Adrenal gland (tissue), 12 donors: Measurements from ENCODE around the gene TP53AIP1. TPM values are rescaled to one million over a fixed set of nuclear protein-coding genes. Genes with fewer than 3 reads are reported as not detected.
A peak's percentile ranks its signal among the peaks of the same experiment; 100 is the strongest.
"Not testable (repeated sequence)": the region's sequence is repeated elsewhere in the genome, so short reads cannot be mapped to it uniquely, and the experiment has no call there.

ENCODE experiments used
- DNase-seq, 7 donors: peaks; one replicate each; pipeline ENCODE4 v3.0.0-alpha.2; 2019 to 2020
- H3K27ac ChIP-seq, 5 donors: fragments of 200-600 bp; sonication (generic) in 4 of 5; 1 replicate in 3 of 5; 2 replicates in 2 of 5; pipeline versions ENCODE4 v1.5.1 to v1.8.0; 2016 to 2020; ENCODE audit warnings: mild to moderate bottlenecking in 1 of 5
- H3K27me3 ChIP-seq: fragments of 200-600 bp; 2 replicates; pipeline ENCODE4 v1.8.0; 2021
- H3K36me3 ChIP-seq, 2 donors: fragments of 200-600 bp; replicated peaks in 1 of 2; 1 replicate in 1 of 2; 2 replicates in 1 of 2; pipeline versions ENCODE4 v1.5.1 to v1.8.0; 2018 to 2022
- H3K4me1 ChIP-seq, 2 donors: fragments of 200-600 bp; replicated peaks in 1 of 2; 1 replicate in 1 of 2; 2 replicates in 1 of 2; pipeline versions ENCODE4 v1.5.1 to v1.8.0; 2018 to 2021
- H3K4me3 ChIP-seq, 4 donors: fragments of 200-600 bp; sonication (generic) in 3 of 4; one replicate each; pipeline ENCODE4 v1.5.1; 2016 to 2018
- H3K9me3 ChIP-seq, 3 donors: fragments of 200-600 bp; sonication (generic) in 1 of 3; replicated peaks in 1 of 3; 1 replicate in 2 of 3; 2 replicates in 1 of 3; pipeline versions ENCODE4 v1.5.1 to v1.8.0; 2016 to 2021
- CTCF ChIP-seq, 6 experiments: fragments of 450-650 bp in 4 of 6; fragments of 200-600 bp in 2 of 6; sonication (generic) in 1 of 6; IDR thresholded peaks; 1 replicate in 5 of 6; 2 replicates in 1 of 6; pipeline versions ENCODE4 v1.5.1 to v1.8.0; 2016 to 2021; ENCODE audit warnings: antibody characterized with exemption in 6 of 6, mild to moderate bottlenecking in 2 of 6, moderate library complexity in 1 of 6
- POLR2A ChIP-seq, 2 donors: fragments of 450-650 bp; IDR thresholded peaks; one replicate each; pipeline ENCODE4 v1.6.1; 2017; ENCODE audit warnings: antibody characterized with exemption in 2 of 2, mild to moderate bottlenecking in 2 of 2, moderate library complexity in 1 of 2
- WGBS, 4 donors: extraction: QIAGEN DNeasy Blood & Tissue Kit in 2 of 4; methylation state at CpG; one replicate each; pipeline versions ENCODE4 v1.1.5 to v1.1.7; 2013 to 2017; 5-methylcytosine and 5-hydroxymethylcytosine counted together
- intact Hi-C, 2 donors: fragments of 100-400 bp; cut with DNase I; formaldehyde crosslinking; loops; one replicate each; pipeline versions ENCODE4 v1.14.1 to v1.15.0; 2022 to 2023
- polyA plus RNA-seq, 3 donors: library from polyadenylated mRNA; stranded (reverse); fragments of 200-250 nt in 2 of 3; fragments of 350-450 nt in 1 of 3; fragmentation: Illumina TruSeq in 1 of 3; extraction: RNeasy Lipid Tissue Mini Kit (QIAGEN cat#74804) in 1 of 3; gene quantifications; one replicate each; pipeline ENCODE4 v1.2.3, GENCODE V29; 2013 to 2014
- total RNA-seq, 9 donors: library from RNA; depleted of rRNA in 4 of 9; stranded (reverse); fragments of >200 nt in 4 of 9; fragments of 120-200 nt in 1 of 9; fragmentation: NEBNext Ultra II Directional in 1 of 9; extraction: Animal tissue kit (Norgen Biotek cat#: 25700) in 1 of 9; gene quantifications; one replicate each; pipeline versions ENCODE4 v1.1.0 to v1.2.4, GENCODE V29; 2013 to 2023
- donor health status: healthy with polysubstance abuse.
- donor health status: Bipolar disorder and iron deficiency.
- donor health status: DM: yes; HTN: yes; CAD: no.
- donor health status: DM: no; HTN: no; CAD: no.
- donor health status: DM: no; HTN: no; CAD: no.
- donor health status: DM: yes; HTN: yes; CAD: no.

The TP53AIP1 gene
- total and polyA plus RNA-seq, 12 donors: 0.11 to 1.7 (median 0.30) TPM; not detected in 2

DNA sequence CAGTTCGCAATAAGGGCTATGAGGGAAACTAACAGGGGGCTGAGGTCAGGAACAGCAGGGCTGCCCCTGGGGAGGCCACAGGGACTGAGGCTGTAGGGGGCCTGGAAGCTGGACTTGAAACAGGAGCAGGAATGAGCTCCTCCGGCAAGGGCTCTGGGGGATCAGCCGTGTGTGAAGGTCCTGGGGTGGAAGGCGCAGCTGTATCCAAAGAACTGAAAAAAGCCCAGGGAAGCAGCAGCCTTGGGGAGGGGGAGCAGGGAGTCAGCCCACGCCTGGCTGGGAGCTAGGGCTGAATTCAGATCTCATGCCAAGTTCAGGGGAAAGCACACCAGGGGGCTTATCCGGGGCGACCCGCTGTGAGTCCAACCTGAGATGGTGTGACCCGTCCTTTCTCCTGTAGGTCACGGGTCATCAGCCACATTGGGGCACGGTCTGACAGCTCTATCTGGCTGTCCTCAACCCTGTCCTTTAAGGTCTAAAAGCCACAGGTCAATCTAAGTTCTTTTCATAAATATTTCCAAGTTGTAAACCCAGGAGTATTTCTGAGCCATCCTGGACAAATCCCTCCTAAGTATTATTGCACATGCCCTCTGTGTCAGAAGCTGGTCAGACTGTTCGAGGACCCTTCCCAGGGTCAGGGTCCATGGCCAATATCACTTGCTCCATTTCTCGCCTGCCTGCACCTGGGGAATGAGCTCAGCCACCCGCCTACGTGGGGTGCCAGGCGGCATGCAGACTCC lies 18.0 kb downstream of the TP53AIP1 start:
- Histone ChIP-seq H3K27me3 (no peaks in the 10 kb centered on the region), H3K4me3 (no peak overlapping the region), H3K36me3 (no peaks in the 10 kb centered on the region), H3K4me1 (no peaks in the 10 kb centered on the region), H3K9me3 (no peaks in the 10 kb centered on the region), H3K27ac (peak overlapping the region in 2 of 5 donors; percentile 13 to 61)
- WGBS, 4 donors: 49 to 64% (median 59%) methylated on average over 8 to 16 of the region's 16 CpGs
- TF ChIP-seq CTCF (IDR thresholded peaks at IDR 0.05): no peak
- TF ChIP-seq POLR2A (IDR thresholded peaks at IDR 0.05): no peak
- peak in 3 of 7 donors; percentile 44 to 49 (median 45) for DNase-seq
- intact Hi-C loops: no loop called here

DNA sequence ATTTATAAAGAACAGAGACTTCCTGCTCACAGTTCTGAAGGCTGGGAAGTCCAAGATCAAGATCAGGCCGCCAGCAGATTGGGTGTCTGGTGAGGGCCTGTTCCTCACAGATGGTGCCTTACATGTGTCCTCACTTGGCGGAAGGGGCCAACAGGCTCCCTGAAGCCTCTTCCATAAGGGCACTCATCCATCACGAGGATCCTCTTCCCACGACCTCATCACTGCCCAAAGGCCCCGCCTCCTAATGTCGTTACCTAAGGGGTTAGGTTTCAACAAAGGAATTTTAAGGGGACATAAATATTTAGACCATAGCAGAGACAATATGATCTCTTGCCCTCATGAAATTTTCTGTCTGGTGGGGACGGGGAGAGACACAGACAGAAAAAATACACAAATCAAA lies 18.6 kb downstream of the TP53AIP1 start:
- H3K9me3 ChIP-seq: no peaks in the 10 kb centered on the region
- intact Hi-C loops: no loop called here
- H3K4me1 ChIP-seq: no peaks in the 10 kb centered on the region
- WGBS, 4 donors: 67 to 78% (median 72%) methylated on average over 7 of the region's 7 CpGs
- H3K36me3 ChIP-seq: no peaks in the 10 kb centered on the region
- no peak for DNase-seq
- TF ChIP-seq POLR2A (IDR thresholded peaks at IDR 0.05) (no peak), CTCF (IDR thresholded peaks at IDR 0.05) (no peak)
- no peaks in the 10 kb centered on the region for H3K27me3 ChIP-seq
- H3K27ac ChIP-seq: peak overlapping the region in 2 of 5 donors; percentile 13 to 61
- no peak overlapping the region for H3K4me3 ChIP-seq

DNA sequence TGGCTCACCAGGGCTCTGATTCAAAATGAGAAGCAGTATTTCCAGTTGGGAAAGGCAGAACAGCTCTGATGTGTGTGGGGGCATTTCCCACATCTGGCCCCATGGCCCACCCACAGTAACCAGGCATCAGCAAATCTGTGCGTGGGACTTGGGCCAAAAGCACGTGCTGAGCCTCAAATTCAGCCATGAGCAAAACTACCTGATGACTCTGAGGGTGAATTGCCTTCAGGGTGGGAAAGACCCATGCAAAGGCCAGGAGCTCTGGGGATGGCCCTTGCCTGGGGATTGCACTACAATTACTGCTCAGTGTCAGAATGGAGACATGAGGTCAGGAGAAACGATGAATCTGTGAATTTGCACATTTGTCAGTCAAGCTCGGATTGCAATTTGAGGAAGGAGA lies 20.9 kb downstream of the TP53AIP1 start:
- intact Hi-C loops: no loop called here
- no peaks in the 10 kb centered on the region for H3K4me1 ChIP-seq
- no peaks in the 10 kb centered on the region for H3K36me3 ChIP-seq
- 75 to 85% (median 80%) methylated on average over 2 to 4 of the region's 4 CpGs for WGBS, 4 donors
- DNase-seq: no peak
- no peak for TF ChIP-seq CTCF (IDR thresholded peaks at IDR 0.05)
- no peak for TF ChIP-seq POLR2A (IDR thresholded peaks at IDR 0.05)
- H3K9me3 ChIP-seq: no peaks in the 10 kb centered on the region
- H3K4me3 ChIP-seq: no peak overlapping the region
- H3K27me3 ChIP-seq: no peaks in the 10 kb centered on the region
- no peak overlapping the region for H3K27ac ChIP-seq

- H3K27ac ChIP-seq: peak overlapping the region in 1 of 5 donors; percentile 36
- DNase-seq: peak in 1 of 7 donors; percentile 30
- no peak for TF ChIP-seq CTCF (IDR thresholded peaks at IDR 0.05)
- TF ChIP-seq POLR2A (IDR thresholded peaks at IDR 0.05): no peak
- H3K36me3 ChIP-seq: peaks cover 0 to 4% of the 10 kb centered on the region in 2 donors
- no peaks in the 10 kb centered on the region for H3K9me3 ChIP-seq
- no peaks in the 10 kb centered on the region for H3K4me1 ChIP-seq
- no peaks in the 10 kb centered on the region for H3K27me3 ChIP-seq
- no peak overlapping the region for H3K4me3 ChIP-seq
- WGBS, 4 donors: 67 to 74% (median 68%) methylated on average over 14 to 15 of the region's 15 CpGs
- intact Hi-C loops: no loop called here
Measured at GRCh38 chr11:128920666-128921065, 22.0 kb downstream of the TP53AIP1 start.

- H3K27ac ChIP-seq, DNase-seq, H3K4me3 ChIP-seq, H3K4me1 ChIP-seq, H3K36me3 ChIP-seq, H3K9me3 ChIP-seq, intact Hi-C loops, H3K27me3 ChIP-seq: not testable (repeated sequence)
- WGBS, 4 donors: 68 to 85% (median 83%) methylated on average over 6 to 7 of the region's 7 CpGs
Measured at GRCh38 chr11:128919635-128920034, 23.0 kb downstream of the TP53AIP1 start.
